Mammary epithelial cell (primary cell): ENCODE measurements around the gene RGMB.

Experiments
- EZH2 ChIP-seq: IDR thresholded peaks from 2 replicates; pipeline ENCODE4 v1.6.1; 2012; ENCODE audit warnings: low read length, inconsistent platforms, borderline replicate concordance
- TF ChIP-seq, protein P1 (sequence below), 2 donors: IDR thresholded peaks in 1 of 2; conservative IDR thresholded peaks in 1 of 2; 2 replicates each; pipeline ENCODE4 v1.5.1; 2011 to 2012; ENCODE audit warnings: inconsistent platforms in 2 of 2, low read length in 2 of 2, mild to moderate bottlenecking in 2 of 2, control low read depth in 1 of 2, low read depth in 1 of 2; ENCODE audit not compliant: insufficient read depth in 1 of 2; ENCODE audit errors: extremely low read depth in 1 of 2

DNA sequence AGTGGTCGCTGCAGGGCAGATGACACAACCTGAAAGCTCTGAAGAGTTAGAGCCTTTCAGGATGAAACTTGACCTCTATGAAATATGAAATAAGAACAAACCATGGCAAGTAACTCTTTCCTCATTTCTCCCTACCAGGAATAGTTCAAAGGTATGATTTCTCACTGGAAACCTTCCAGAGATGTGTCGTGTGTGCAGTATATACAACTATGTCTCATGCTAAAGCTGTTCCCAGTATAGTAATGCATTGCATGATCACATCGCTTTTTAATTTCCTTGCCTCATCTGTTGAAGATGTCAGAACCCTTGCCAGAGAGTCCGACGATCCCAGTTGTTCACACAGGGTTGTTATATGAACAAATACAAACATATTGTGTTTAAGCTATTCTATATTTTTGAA, 45.8 kb upstream of the RGMB start:
- TF ChIP-seq, protein P1, sequence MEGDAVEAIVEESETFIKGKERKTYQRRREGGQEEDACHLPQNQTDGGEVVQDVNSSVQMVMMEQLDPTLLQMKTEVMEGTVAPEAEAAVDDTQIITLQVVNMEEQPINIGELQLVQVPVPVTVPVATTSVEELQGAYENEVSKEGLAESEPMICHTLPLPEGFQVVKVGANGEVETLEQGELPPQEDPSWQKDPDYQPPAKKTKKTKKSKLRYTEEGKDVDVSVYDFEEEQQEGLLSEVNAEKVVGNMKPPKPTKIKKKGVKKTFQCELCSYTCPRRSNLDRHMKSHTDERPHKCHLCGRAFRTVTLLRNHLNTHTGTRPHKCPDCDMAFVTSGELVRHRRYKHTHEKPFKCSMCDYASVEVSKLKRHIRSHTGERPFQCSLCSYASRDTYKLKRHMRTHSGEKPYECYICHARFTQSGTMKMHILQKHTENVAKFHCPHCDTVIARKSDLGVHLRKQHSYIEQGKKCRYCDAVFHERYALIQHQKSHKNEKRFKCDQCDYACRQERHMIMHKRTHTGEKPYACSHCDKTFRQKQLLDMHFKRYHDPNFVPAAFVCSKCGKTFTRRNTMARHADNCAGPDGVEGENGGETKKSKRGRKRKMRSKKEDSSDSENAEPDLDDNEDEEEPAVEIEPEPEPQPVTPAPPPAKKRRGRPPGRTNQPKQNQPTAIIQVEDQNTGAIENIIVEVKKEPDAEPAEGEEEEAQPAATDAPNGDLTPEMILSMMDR (conservative IDR thresholded peaks at IDR 0.05 in 1 of 2, IDR thresholded peaks at IDR 0.05 in 1 of 2; ENCODE audit: extremely low read depth in 1 of 2, insufficient read depth in 1 of 2, low read depth in 1 of 2, low read length in 2 of 2), result no peak
- no peak for TF ChIP-seq EZH2
